ENCODE results near the gene PEX19.

DNA sequence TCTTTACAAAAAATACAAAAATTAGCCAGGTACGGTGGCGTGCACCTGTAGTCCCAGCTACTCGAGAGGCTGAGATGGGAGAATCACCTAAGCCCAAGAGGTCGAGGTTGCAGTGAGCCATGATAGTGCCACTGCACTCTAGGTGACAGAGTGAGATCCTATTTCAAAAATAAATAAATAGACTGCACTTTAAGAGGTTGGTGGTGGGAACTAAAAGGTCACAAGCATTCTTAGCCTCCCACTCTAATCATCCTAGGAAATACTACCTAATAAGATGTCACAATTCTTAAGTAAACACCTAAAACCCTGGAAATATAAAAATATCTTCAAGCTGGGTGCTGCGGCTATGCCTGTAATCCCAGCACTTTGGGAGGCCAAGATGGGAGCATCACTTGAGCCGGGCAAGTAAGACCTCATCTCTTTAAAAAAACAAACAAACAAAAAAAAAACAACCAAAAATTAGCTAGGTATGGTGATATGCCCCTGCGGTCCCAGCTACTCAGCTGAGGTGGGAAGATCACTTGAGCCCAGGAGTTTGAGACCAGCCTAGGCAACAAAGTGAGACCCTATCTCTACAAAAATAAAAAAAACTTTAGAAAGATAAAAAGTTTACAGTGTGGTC is 26.6 kb downstream of the PEX19 start:
- TF ChIP-seq, protein P1, sequence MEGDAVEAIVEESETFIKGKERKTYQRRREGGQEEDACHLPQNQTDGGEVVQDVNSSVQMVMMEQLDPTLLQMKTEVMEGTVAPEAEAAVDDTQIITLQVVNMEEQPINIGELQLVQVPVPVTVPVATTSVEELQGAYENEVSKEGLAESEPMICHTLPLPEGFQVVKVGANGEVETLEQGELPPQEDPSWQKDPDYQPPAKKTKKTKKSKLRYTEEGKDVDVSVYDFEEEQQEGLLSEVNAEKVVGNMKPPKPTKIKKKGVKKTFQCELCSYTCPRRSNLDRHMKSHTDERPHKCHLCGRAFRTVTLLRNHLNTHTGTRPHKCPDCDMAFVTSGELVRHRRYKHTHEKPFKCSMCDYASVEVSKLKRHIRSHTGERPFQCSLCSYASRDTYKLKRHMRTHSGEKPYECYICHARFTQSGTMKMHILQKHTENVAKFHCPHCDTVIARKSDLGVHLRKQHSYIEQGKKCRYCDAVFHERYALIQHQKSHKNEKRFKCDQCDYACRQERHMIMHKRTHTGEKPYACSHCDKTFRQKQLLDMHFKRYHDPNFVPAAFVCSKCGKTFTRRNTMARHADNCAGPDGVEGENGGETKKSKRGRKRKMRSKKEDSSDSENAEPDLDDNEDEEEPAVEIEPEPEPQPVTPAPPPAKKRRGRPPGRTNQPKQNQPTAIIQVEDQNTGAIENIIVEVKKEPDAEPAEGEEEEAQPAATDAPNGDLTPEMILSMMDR (conservative IDR thresholded peaks at IDR 0.05): no peak
- TF ChIP-seq EZH2 (IDR thresholded peaks at IDR 0.05; ENCODE audit: low read depth): no peak
